ENCODE data around the gene FAM107B.

GRCh38 chr10:14527915-14528314 is 246.8 kb downstream of the FAM107B start:
- TF ChIP-seq, protein P1, sequence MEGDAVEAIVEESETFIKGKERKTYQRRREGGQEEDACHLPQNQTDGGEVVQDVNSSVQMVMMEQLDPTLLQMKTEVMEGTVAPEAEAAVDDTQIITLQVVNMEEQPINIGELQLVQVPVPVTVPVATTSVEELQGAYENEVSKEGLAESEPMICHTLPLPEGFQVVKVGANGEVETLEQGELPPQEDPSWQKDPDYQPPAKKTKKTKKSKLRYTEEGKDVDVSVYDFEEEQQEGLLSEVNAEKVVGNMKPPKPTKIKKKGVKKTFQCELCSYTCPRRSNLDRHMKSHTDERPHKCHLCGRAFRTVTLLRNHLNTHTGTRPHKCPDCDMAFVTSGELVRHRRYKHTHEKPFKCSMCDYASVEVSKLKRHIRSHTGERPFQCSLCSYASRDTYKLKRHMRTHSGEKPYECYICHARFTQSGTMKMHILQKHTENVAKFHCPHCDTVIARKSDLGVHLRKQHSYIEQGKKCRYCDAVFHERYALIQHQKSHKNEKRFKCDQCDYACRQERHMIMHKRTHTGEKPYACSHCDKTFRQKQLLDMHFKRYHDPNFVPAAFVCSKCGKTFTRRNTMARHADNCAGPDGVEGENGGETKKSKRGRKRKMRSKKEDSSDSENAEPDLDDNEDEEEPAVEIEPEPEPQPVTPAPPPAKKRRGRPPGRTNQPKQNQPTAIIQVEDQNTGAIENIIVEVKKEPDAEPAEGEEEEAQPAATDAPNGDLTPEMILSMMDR (conservative IDR thresholded peaks at IDR 0.05; ENCODE audit: low read depth, low read length): no peak
- no peak for TF ChIP-seq EZH2 (IDR thresholded peaks at IDR 0.05; ENCODE audit: borderline replicate concordance, low read depth, low read length, poor library complexity, severe bottlenecking)
